Epithelial cell of esophagus (primary cell): ENCODE measurements around the gene DGKZ.

ENCODE experiments used
- DNase-seq: peaks from one replicate; pipeline ENCODE4 v3.0.0; 2010; ENCODE audit warnings: low read depth
- H3K4me3 ChIP-seq: 2 replicates; pipeline ENCODE4 v1.5.1; 2011; ENCODE audit warnings: mild to moderate bottlenecking, low read length, control low read depth
- CTCF ChIP-seq: IDR thresholded peaks from 2 replicates; pipeline ENCODE4 v1.5.1; 2011; ENCODE audit warnings: low read depth, mild to moderate bottlenecking, low read length, control low read depth, inconsistent platforms; ENCODE audit not compliant: insufficient read depth; ENCODE audit errors: missing control alignments

The DGKZ gene

DNA sequence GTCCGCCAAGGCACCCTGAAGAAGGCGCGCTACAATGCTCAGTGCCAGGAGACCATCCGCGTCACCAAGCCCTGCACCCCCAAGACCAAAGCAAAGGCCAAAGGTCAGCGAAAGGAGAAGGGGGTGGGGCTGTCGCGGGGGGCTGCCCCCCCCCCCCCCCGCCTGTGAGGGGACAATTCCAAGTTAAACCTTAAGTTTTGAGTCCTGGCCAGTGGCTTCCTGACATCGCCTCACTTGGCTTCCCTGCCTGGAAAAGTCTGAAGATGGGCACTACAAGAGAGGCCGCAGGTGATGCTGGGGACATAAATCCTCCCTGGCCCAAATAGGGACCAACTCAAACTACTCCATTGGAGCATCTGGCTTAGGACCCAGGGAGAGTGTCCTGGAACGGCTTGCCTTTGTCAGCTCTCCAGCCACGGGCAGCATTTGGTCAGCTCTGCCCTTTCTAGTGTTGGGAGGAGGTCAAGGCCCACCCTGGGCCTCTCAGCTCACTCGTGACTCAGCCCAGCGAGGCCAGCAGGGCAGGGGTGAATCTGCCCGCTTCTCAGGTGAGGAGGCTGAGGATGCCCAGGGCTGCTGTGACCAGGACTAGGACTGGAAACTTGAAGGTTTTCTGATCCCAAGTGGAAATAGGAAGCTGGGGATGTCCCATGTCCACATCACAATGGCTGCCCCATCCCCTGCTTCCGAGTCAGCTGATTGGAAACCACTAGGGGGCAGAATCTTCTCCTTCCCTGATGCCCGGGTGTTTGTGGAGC is 35.6 kb downstream of the DGKZ start:
- H3K4me3 ChIP-seq, result no peak overlapping the region
- TF ChIP-seq CTCF, result peak; percentile 55
- DNase-seq, result peak; percentile 57

- no peak overlapping the region for H3K4me3 ChIP-seq
- TF ChIP-seq CTCF, result no peak
- no peak for DNase-seq
These were observed 36.1 kb downstream of the DGKZ start for GRCh38 chr11:46383404-46383758.

GRCh38 chr11:46383974-46384701 is 36.9 kb downstream of the DGKZ start:
- TF ChIP-seq CTCF, result no peak
- H3K4me3 ChIP-seq, result no peak overlapping the region
- DNase-seq, result peak; percentile 52

DNA sequence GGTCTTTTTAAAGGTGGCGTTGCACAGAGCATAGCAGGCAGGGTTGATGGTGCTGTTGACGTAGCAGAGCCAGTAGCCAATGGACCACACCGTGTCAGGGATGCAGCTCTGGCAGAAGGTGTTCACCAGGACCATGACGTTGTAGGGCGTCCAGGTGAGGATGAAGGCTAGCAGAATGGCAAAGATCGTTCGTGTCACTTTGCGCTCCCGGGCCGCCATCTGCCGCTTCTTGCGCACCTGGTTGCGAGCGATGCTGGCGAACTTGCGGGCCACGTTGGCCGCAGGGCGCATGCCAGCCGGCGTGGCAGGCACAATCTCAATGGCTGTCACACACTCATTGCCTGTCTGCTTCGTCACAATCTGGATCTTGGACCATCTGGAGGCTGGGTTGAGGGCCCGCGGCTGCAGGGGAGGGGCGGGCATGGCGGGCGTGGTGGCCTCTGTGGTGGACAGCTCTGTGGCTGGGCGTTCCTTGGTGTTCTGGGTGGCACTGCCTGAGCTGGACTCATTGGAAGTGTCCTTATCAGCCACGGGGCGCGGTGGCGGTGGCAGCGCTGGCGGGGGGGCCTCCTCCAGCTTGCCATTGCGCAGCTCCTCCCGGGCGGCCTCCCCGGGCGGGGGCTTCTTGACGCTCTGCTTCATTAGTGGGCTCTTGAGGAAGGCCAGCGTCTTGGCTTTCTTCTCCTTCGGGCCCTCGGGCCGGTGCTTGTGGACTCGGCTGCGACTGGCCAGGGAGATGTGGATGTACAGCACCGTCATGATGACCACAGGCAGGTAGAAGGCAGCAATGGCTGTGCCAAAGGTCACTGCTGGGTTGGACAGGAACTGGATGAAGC is 38.1 kb downstream of the DGKZ start:
- no peak for DNase-seq
- no peak overlapping the region for H3K4me3 ChIP-seq
- TF ChIP-seq CTCF, result no peak

DNA sequence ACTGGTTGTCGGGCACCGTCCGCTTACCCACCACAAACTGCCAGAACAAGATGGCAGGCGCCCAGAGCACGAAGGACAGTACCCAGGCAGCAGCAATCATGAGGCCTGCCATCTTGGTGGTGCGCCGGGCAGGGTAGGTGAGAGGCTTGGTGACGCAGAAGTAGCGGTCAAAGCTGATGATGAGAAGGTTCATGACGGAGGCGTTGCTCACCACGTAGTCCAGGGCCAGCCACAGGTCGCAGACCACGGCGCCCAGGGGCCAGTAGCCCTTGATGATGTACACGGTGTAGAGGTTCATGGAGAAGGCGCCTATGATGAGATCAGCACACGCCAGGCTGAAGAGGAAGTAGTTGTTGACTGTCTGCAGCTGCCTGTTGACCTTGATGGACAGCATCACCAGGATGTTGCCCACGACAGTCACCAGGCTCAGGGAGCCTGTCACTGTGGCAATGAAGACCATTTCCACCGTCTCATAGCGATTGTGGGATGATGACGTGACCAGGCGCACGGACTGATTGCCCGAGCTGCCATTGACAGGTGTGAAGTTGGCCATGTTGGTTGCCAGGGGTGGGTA is 38.8 kb downstream of the DGKZ start:
- no peak overlapping the region for H3K4me3 ChIP-seq
- TF ChIP-seq CTCF, result no peak
- DNase-seq, result no peak

DNA sequence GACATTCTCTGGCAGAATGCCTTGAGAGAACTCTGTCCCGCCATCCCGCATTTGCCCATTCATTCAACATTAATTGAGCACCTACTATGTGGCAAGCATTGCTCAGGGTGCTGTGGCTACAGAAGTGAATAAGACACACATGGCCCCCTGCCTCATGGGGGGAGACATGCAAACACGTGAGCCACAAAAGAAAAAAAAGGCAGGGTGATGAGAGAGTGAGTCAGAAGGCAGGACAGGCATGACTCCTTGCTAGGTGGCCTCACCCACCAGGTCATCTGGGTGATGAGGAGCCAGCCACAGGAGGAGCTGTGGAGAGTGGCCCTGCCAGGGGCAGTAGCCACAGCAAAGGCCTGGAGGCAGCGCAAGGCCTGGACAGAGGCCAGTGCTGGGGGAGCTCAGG is 39.4 kb downstream of the DGKZ start:
- DNase-seq, result peak; percentile 58
- no peak overlapping the region for H3K4me3 ChIP-seq
- TF ChIP-seq CTCF, result no peak
